Hematopoietic multipotent progenitor cell treated with erythropoietin and hydrocortisone succinate and interleukin-3 and kit ligand, for 17 days (in vitro differentiated cells): Measurements from ENCODE around the gene SLCO2A1.

Experiments used
- DNase-seq: peaks from one replicate; pipeline ENCODE4 v3.0.0-alpha.2; 2015; ENCODE audit warnings: low spot score

The SLCO2A1 gene

GRCh38 chr3:133884054-133884886 lies 145.5 kb downstream of the SLCO2A1 start:
- DNase-seq = no peak

- peak; percentile 35 for DNase-seq
Measured at GRCh38 chr3:133883641-133884040, 146.1 kb downstream of the SLCO2A1 start.

GRCh38 chr3:133882986-133883586 lies 146.6 kb downstream of the SLCO2A1 start:
- DNase-seq = no peak

GRCh38 chr3:133881939-133882825 lies 147.5 kb downstream of the SLCO2A1 start:
- DNase-seq = no peak

GRCh38 chr3:133881492-133881891 lies 148.2 kb downstream of the SLCO2A1 start:
- DNase-seq = no peak

- DNase-seq = no peak
Measured at GRCh38 chr3:133880886-133881455, 148.8 kb downstream of the SLCO2A1 start.

- DNase-seq = no peak
Measured at GRCh38 chr3:133880287-133880686, 149.4 kb downstream of the SLCO2A1 start.

- DNase-seq = no peak
Measured at GRCh38 chr3:133878518-133878917, 151.2 kb downstream of the SLCO2A1 start.
